GM19238 (cell line): ENCODE data around the gene APOA4.

Experiments
- DNase-seq: peaks from one replicate; pipeline ENCODE4 v3.0.0; 2011; ENCODE audit warnings: low spot score; ENCODE audit not compliant: insufficient read length

Gene APOA4

GRCh38 chr11:116823031-116823843 lies at the start of gene APOA4:
TSS of gene APOA4 (minus strand) at chr11:116823304. CDS start at chr11:116823191, 113 bp downstream.
- DNase-seq: no peak

- DNase-seq: no peak
Measured at GRCh38 chr11:116871248-116871647, 48.1 kb upstream of the APOA4 start.

GRCh38 chr11:116870054-116870453 lies 47.0 kb upstream of the APOA4 start:
- DNase-seq: no peak

GRCh38 chr11:116869610-116870009 lies 46.5 kb upstream of the APOA4 start:
- no peak for DNase-seq

- DNase-seq: no peak
Measured at GRCh38 chr11:116868066-116868465, 45.0 kb upstream of the APOA4 start.

GRCh38 chr11:116867619-116868018 lies 44.5 kb upstream of the APOA4 start:
- no peak for DNase-seq

- DNase-seq: no peak
Measured at GRCh38 chr11:116866804-116867455, 43.8 kb upstream of the APOA4 start.

GRCh38 chr11:116865696-116866095 lies 42.6 kb upstream of the APOA4 start:
- no peak for DNase-seq

GRCh38 chr11:116864531-116864930 lies 41.4 kb upstream of the APOA4 start:
- no peak for DNase-seq

GRCh38 chr11:116862951-116863350 lies 39.8 kb upstream of the APOA4 start:
- no peak for DNase-seq

GRCh38 chr11:116862185-116862584 lies 39.1 kb upstream of the APOA4 start:
- DNase-seq: no peak

- no peak for DNase-seq
Measured at GRCh38 chr11:116861539-116861938, 38.4 kb upstream of the APOA4 start.

- no peak for DNase-seq
Measured at GRCh38 chr11:116860303-116860702, 37.2 kb upstream of the APOA4 start.

GRCh38 chr11:116859175-116859574 lies 36.1 kb upstream of the APOA4 start:
- DNase-seq: no peak

GRCh38 chr11:116857936-116858335 lies 34.8 kb upstream of the APOA4 start:
- DNase-seq: no peak

GRCh38 chr11:116857316-116857715 lies 34.2 kb upstream of the APOA4 start:
- no peak for DNase-seq

- DNase-seq: no peak
Measured at GRCh38 chr11:116856423-116856822, 33.3 kb upstream of the APOA4 start.

GRCh38 chr11:116855413-116855812 lies 32.3 kb upstream of the APOA4 start:
- no peak for DNase-seq

GRCh38 chr11:116853461-116854073 lies 30.5 kb upstream of the APOA4 start:
- DNase-seq: peak; percentile 69

- no peak for DNase-seq
Measured at GRCh38 chr11:116852261-116853031, 29.3 kb upstream of the APOA4 start.

- DNase-seq: no peak
Measured at GRCh38 chr11:116851626-116852025, 28.5 kb upstream of the APOA4 start.

- no peak for DNase-seq
Measured at GRCh38 chr11:116849486-116849885, 26.4 kb upstream of the APOA4 start.
